ENCODE data around the gene POLN.
"Not testable (repeated sequence)": the region's sequence is repeated elsewhere in the genome, so short reads cannot be mapped to it uniquely, and the experiment has no call there.

Gene POLN

GRCh38 chr4:2275044-2275397 lies 33.1 kb upstream of the POLN start:
- DNase-seq (ENCODE audit: low read depth): not testable (repeated sequence)

- no peak for DNase-seq (ENCODE audit: low read depth)
These were observed 32.6 kb upstream of the POLN start for GRCh38 chr4:2274320-2275043.

- DNase-seq (ENCODE audit: low read depth): no peak
These were observed 31.9 kb upstream of the POLN start for GRCh38 chr4:2273657-2274319.

- DNase-seq (ENCODE audit: low read depth): no peak
These were observed 31.3 kb upstream of the POLN start for GRCh38 chr4:2273221-2273620.

- no peak for DNase-seq (ENCODE audit: low read depth)
These were observed 30.9 kb upstream of the POLN start for GRCh38 chr4:2272828-2273120.

GRCh38 chr4:2272026-2272827 lies 30.3 kb upstream of the POLN start:
- DNase-seq (ENCODE audit: low read depth): no peak

- DNase-seq (ENCODE audit: low read depth): no peak
These were observed 29.5 kb upstream of the POLN start for GRCh38 chr4:2271279-2272025.

GRCh38 chr4:2270341-2271165 lies 28.6 kb upstream of the POLN start:
- DNase-seq (ENCODE audit: low read depth): no peak

- DNase-seq (ENCODE audit: low read depth): no peak
These were observed 27.8 kb upstream of the POLN start for GRCh38 chr4:2269618-2270163.

GRCh38 chr4:2269206-2269531 lies 27.2 kb upstream of the POLN start:
- no peak for DNase-seq (ENCODE audit: low read depth)

- no peak for DNase-seq (ENCODE audit: low read depth)
These were observed 26.7 kb upstream of the POLN start for GRCh38 chr4:2268357-2269205.

GRCh38 chr4:2267841-2268240 lies 25.9 kb upstream of the POLN start:
- no peak for DNase-seq (ENCODE audit: low read depth)

GRCh38 chr4:2267320-2267811 lies 25.4 kb upstream of the POLN start:
- DNase-seq (ENCODE audit: low read depth): no peak

GRCh38 chr4:2266821-2267220 lies 24.9 kb upstream of the POLN start:
- no peak for DNase-seq (ENCODE audit: low read depth)

GRCh38 chr4:2266181-2266580 lies 24.3 kb upstream of the POLN start:
- no peak for DNase-seq (ENCODE audit: low read depth)

GRCh38 chr4:2265113-2266110 lies 23.5 kb upstream of the POLN start:
- DNase-seq (ENCODE audit: low read depth): no peak

- no peak for DNase-seq (ENCODE audit: low read depth)
These were observed 22.6 kb upstream of the POLN start for GRCh38 chr4:2264481-2265041.

GRCh38 chr4:2263926-2264321 lies 22.0 kb upstream of the POLN start:
- no peak for DNase-seq (ENCODE audit: low read depth)

- no peak for DNase-seq (ENCODE audit: low read depth)
These were observed 21.0 kb upstream of the POLN start for GRCh38 chr4:2262944-2263250.

Data from activated T-helper 9 cell treated with anti-CD3 and anti-CD28 coated beads, Interleukin-2, amount 50 U/mL, for 16 hours (primary cell).